Stimulated activated CD4-positive, alpha-beta T cell treated with anti-CD3 and anti-CD28 coated beads, Interleukin-1b, Interleukin-23, amount 100 ng/mL, for 4 hours (primary cell): ENCODE data around the gene HDAC11.
"Not testable (repeated sequence)": the region's sequence is repeated elsewhere in the genome, so short reads cannot be mapped to it uniquely, and the experiment has no call there.

Experiments used
- DNase-seq, 2 donors: peaks; one replicate each; pipeline ENCODE4 v3.0.0-alpha.2; 2020; ENCODE audit warnings: low read depth in 2 of 2

Gene HDAC11, protein sequence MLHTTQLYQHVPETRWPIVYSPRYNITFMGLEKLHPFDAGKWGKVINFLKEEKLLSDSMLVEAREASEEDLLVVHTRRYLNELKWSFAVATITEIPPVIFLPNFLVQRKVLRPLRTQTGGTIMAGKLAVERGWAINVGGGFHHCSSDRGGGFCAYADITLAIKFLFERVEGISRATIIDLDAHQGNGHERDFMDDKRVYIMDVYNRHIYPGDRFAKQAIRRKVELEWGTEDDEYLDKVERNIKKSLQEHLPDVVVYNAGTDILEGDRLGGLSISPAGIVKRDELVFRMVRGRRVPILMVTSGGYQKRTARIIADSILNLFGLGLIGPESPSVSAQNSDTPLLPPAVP

DNA sequence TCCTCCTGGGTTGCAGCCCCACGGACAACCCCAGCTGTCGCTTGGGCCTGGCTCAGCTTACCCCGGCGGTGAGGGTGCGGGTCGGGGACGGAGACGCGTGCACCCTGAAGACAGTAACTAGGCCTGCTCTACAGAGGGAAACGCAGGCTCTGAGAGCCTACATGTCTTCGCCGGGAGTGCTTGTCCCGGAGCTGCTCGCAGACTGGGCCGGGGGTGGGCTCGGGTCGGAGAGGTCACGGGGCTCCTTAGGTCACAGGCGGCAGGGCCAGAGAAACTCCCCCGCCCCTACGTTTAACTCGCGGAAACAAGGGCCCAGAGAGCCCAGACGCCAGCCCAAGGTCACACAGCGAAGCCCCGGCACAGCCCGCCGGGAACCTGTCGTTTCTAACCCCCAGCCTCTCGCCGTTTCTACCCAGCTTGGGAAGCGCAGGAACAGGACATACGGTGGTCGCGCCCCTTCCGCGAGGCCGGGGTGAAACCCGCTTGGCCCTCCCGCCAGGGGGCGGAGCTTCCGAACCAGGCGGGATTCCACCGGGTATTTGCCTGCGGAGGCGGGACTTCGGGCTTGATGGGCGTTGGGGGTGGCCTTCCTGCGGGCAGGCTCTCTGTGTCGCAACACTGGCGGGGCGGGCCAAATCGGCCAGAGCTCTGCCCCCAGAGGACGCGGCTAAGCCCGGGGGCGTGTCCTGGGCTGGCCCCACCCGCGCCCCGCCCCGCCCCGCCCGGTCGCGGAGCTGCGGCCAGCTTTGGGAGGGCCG, at the start of gene HDAC11:
Gene HDAC11, plus strand, starts transcription at position 725 of the 758 bp plus-strand sequence. CDS start 42 bp downstream, outside the sequence.
- DNase-seq = peak; percentile 89 to 96

DNA sequence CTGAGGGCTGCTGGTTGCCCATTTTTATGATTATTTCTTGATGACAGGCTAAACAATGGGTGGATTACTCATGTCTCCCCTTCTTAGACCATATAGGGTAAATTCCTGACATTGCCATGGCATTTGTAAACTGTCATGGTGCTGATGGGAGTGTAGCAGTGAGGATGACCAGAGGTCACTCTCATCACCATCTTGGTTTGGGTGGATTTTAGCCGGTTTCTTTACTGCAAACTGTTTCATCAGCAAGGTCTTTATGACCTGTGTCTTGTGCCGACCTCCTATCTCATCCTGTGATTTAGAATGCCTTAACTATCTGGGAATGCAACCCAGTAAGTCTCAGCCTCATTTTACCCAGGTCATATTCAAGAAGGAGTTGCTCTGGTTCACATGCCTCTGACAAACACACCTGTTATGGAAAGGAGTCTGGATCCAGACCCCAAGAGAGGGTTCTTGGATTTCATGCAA, 49.7 kb upstream of the HDAC11 start:
- DNase-seq = not testable (repeated sequence)

DNA sequence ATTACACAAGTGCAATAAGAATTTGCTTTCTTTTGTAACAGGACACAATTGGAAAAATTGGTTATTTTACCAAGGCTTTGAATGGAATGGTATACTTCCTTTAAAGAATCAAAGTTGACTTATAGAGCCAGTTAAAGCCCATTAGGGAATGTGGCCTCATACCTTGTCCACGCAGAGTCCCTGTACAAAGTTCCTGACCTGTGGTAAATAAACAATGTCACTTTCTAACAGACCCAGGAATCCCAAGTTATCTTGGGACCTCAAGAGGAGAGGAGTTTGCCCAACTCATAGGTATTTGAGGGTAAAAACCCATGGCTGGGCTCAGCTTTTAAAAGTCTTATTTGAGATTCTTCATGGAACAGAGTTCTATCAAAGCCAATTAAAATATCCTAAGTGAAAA, 48.0 kb upstream of the HDAC11 start:
- no peak for DNase-seq

DNA sequence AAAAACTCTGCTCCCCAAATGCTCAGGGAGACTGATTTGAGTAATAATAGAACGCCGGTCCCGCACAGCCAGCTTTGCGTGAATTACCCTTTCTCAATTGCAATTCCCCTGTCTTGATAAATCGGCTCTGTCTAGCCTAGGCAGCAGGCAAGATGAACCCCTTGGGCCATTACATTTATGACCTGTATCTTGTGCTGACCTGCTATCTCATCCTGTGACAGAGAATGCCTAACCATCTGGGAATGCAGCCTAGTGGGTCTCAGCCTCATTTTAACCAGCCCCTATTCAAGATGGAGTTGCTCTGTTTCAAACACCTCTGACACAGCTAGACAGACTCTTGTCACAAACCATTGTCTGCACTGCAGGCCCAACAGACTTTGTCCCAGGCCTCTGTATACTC, 46.2 kb upstream of the HDAC11 start:
- DNase-seq = no peak

DNA sequence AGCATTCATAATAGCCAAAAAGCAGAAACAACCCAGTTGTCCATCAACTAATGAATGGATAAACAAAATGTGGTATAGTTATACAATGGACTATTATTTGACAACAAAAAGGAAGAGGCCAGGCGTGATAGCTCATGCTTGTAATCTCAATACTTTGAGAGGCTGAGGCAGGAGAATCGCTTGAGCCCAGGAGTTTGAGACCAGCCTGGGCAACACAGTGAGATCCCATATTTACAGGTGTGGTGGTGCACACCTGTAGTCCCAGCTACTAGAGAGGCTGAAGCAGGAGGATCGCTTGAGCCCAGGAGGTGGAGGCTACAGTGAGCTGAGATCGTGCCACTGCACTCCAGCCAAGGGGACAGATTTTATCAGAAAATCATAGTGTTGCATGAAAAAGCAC, 43.9 kb upstream of the HDAC11 start:
- not testable (repeated sequence) for DNase-seq

DNA sequence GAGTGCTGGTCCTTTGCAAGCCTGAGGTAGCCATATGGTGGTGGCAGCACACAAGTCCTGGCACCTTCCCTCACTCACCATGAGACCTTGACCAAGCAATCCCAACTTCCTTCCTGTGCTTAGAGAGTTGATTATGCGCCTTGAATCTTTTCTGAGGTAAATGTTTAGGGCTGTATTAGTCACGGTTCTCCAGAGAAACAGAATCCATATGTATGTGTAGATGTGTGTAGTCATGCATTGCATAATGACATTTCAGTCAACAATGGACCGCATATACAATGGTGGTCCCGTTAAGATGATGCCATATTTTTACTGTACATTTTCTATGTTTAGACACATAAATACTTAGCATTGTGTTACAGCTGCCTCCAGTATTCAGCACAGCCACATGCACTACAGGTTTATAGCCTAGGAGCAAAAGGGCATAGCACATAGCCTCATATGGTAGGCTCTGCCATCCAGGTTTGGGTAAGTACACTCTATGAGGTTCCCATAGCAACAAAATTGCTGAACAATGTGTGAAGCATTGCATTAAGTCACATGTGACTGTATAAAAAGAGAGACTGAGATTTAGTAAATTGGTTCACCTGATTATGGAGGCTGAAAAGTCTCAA, 39.8 kb upstream of the HDAC11 start:
- no peak for DNase-seq

DNA sequence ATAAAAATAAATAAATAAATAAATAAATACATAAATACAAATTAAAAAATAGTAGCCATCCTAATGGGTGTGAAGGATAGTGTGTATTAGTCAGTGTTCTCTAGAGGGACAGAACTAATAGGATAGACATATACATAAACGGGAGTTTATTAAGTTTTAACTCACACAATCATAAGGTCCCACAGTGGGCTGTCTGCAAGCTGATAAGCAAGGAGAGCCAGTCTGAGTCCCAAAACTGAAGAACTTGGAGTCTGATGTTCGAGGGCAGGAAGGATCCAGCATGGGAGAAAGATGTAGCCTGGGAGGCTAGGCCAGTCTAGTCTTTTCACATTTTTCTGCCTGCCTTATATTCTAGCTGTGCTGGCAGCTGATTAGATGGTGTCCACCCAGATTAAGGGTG, 37.2 kb upstream of the HDAC11 start:
- not testable (repeated sequence) for DNase-seq

DNA sequence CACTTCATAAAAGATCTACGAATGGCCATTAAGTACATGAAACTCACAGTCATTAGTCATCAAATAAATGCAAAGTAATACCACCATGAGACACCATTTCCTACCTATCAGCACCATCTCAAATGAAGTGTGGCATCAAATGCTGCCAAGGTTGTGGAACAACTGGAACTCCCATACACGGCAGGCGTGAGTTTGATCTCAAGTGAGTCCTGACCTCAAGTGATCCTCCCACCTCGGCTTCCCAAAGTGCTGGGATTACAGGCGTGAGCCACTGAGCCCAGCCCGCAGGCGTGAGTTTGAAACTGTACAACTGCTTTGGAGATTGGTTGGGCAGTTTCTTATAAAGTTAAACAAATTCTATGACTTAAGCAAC, 28.8 kb upstream of the HDAC11 start:
- peak in 1 of 2 donors; percentile 12 for DNase-seq

DNA sequence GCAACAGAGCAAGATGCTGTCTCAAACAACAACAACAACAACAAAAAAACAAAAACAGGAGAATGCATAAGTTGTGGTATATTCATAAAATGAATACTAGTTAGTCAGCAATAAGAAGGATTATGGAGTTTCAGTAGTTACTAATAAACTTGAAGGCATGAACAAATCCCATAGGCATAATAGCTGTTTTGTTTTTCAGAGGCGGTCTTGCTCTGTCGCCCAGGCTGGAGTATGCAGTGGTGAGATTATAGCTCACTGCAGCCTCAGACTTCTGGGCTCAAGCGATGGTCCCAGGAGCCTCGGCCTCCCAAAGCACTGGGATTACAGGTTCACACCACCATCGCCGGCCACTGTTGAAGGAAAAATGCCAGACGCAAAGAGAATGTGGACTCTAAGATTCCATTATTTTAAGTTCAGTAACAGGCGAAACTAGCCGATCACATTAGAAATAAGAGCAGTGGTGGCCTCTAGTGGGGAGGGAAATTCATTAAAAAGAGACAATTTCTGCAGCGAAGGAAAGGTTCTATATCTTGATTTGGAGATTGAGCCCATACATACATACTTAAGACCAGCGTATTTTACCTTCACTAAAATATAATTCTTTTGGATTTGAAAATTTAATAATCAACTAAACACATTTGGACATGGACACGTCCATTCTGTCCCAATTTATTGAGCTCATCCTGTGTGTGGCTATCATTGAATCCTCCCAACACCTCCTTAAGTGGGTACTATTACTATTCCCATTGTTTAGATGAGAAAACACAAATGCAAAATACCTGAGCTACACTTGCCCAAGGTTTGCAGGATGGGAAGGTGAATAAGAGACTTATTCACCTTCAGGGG, 27.4 kb upstream of the HDAC11 start:
- DNase-seq = peak in 1 of 2 donors; percentile 28

DNA sequence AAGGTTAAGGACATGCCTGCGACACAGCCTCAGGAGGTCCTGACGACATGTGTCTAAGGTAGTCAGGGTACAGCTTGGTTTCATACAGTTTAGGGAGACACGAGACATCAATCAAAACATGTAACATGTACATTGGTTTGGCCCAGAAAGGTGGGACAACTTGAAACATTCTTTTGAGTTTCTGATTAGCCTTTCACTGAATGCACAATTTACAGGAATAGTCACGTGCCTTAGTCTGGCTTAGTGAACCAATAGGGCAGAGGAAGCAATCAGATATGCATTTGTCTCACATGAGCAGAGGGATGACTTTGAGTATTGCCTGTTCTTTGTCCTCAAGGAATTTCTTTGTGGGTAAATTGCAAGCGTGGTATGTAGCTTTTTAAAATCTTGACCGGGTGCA, 24.5 kb upstream of the HDAC11 start:
- no peak for DNase-seq

DNA sequence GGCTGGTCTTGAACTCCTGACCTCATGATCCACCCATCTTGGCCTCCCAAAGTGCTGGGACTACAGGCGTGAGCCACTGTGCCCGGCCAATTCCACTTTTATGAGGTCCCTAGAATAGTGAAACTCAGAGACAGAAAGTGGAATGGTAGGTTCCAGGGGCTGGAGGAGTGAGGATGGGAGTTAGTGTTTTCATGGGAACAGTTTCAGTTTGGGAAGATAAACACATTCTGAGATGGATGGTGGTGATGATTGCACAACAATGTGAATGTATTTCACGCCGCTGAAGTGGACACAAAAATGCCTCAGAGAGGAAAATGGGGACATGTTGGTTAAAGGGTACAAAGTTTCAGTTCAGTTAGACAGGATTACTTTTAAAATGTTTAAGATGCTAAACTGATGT, 22.5 kb upstream of the HDAC11 start:
- DNase-seq = no peak

DNA sequence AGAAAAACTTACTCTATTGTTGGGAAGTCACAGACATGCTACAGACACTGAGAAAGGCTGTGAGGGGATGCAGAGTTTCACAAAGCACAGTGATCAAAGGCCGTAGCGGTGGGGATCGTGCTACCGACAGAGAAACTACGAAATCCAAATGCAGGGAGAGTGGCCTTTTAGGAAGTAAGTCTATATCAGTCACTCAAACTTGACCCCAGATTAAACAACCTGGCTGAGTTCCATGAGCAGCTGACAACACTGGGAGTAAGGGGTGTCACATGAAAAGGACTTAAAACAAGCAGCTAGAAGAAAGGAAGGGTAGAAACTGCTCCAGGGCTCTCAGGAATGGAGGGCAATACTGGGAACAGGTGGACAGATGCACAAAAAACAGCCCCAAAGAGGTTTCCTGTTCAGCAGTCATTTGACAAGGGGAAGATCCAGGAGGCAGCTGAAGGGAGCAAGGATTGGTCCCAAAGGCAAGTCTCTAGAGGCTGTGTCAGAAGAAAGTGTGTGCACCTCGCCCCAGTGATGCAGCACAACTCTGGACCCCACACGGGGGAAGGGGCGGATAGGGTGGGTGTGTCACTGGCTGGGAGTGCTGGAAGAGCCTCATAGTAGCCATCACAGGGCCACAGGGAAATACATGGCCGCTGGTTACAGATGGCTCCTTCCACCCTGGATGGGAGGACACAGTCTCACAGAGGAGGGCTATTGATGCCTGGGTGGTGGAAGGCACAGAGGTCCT, 20.3 kb upstream of the HDAC11 start:
- no peak for DNase-seq

DNA sequence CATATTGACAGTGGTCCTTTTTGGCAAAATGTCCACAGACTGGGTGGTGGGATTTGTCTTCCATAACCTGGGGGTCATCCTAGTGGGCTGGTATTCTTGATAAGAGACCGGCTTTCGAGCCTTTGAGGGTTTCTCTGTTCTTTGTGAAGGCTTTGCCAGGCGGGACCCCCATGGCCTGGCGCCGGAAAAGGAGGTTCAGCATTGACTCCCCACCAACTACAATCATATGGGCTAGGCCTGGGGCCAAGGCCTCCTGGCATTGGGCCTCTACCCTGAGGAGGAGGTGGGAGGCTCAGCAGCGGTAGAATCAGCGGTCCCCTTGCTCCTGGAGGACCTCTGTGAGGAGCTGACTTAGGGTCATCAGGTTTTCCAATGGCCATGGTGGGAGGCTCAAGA, 19.8 kb upstream of the HDAC11 start:
- no peak for DNase-seq

DNA sequence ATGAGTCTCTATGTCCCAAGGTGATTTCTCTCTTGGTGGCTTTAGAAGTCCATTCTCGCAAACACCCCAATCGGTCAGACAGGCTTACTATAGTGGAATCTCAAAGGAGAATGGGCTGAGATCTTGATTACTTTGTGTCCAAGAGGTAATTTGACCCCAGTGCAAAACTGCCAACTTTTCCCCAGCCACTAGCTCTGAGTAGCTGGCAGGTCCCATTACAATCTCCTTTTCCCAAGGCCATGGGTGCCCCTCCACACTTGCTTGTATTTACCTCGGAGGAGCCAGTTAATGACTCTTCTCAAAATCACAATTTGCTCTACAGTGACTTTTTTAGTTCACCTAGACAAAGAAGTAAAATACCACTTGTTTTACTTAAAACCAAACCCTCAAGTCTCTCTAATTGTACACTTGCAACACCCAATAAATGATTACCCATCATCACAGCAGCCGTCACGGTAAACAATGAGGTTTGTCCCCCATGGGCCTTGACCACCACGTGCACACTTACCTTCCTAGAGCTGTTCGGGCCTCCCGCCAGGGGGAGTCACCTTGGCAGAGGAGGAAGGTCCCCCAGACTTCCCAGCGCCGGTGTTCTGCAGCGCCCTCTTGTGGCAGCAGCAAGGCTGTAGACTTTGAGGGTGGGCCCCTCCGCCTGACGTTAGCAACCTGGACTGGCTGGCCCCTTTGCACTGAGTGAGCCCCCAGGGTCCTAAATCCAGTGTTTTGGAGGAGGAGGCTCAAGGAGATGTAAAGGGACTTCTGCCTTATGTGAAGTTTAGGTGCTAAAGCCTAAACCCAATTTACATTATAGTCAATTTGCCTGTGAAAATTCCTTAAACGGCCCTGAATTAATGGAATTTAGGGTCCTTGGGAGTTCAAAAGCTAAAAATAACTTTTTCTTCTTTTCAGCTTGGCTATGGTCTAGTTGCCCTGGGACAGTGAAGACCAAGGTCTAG, 18.7 kb upstream of the HDAC11 start:
- peak; percentile 57 to 63 for DNase-seq

DNA sequence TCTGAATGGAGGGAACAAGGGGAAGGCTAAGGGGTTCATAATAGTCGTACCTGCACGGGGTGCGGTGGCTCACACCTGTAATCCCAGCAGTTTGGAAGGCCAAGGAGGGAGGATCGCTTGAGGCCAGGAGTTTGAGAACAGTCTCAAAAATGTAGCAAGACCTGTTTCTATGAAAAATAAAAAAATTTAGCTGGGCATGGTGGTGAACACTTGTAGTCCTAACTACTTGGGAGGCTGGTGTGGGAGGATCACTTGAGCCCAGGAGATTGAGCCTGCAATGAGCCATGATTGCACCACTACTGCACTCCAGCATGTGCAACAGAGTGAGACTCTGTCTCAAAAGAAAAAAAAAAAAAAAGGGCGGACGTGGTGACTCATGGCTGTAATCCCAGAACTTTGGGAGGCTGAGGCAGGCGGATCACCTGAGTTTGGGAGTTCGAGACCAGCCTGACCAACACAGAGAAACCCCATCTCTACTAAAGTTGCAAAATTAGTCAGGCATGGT, 17.9 kb upstream of the HDAC11 start:
- no peak for DNase-seq

DNA sequence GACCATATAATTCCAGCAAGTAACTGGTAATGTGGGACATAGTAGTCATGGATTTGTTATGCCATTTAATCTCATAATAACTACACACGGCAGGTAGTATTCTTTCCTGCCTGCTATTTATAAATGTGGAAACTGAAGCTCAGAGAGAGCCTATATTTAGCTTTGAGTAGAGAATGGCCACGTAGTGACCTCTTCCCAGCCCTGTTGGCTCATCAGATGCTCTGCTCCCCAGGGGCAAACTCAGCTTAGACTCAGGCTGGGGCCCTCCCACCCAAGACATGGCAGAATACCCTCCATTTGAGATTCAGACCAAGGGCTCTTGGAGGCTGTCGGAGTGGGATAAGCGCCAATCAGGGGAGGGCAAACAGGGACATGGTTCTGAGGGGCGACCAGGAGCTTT, 17.3 kb upstream of the HDAC11 start:
- DNase-seq = no peak

DNA sequence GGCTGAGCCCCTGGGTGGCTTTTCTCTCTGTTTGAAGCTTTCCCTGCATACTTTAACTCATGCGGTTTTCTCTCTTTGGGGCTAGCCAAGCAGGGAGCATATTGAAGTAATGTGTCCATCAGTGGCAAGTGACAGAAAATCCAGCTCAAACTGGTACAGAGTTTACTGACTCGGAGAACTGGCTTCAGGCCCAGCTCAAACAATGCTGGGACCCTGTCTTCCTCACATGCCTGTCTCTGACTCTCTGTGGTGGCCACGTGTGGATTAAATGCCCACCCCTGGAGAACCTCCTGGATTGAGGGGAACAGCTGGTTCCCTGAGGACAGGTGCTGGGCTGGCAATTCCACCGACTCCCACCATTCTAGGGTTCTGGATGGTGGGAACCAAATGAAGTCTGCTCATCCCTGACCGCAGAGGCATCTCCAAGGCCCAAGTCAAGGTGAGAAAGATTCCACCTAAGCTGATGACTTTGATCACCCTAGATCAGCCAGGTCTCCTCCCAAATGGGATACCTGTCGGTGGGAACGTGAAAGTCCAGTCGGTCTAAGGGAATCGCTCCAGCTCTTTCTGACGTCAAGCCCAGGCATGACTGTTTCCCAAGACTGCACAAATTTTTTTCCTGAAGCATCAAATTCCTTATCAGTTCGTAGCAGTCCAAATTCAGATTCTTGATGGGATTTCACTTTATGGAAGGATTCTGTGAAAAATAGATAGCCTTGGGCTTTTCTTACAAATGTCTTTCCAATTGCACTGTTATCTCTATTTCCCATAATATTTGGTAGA, 16.3 kb upstream of the HDAC11 start:
- no peak for DNase-seq

DNA sequence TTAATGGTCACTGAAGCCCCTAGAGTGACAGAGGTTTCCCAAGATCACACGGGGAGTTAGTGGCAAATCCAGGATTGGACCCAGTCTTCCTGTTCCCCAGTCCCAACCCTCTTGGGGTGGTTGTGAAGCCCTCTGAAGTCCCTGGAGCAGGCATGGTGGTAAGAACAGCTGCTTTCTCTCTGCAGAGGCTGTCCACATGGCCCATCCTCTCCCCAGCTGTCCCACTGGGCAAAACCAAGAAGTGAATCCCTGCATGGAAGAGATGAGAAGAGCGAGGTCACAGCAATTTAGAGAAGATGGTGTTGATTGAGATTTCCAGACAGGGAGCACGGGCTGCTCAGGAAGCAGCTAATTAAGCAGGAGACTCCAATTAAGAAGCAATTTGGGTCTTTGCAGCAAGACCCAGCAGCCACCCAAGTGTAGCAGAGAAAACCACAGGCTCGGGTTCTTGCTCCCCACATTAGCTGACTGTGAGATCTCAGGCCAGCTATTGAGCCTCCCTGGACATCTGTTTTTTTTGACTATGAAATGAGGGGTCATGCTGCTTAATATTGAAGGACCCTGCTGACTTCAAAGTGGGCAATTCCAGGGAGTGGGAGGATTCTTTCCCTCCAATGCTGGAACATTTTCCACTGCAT, 14.8 kb upstream of the HDAC11 start:
- no peak for DNase-seq
